22Rv1 (cell line): ENCODE results near the gene S100A13.
"Not testable (repeated sequence)": the region's sequence is repeated elsewhere in the genome, so short reads cannot be mapped to it uniquely, and the experiment has no call there.

Experiments
- ZFX ChIP-seq: fragments of 450-650 bp; IDR thresholded peaks from 2 replicates; pipeline ENCODE4 v1.6.1; 2017; ENCODE audit warnings: antibody characterized with exemption, borderline replicate concordance
- TF ChIP-seq, protein P1 (sequence below): fragments of 450-650 bp; IDR thresholded peaks from 2 replicates; pipeline ENCODE4 v1.5.1; 2017; ENCODE audit warnings: mild to moderate bottlenecking

DNA sequence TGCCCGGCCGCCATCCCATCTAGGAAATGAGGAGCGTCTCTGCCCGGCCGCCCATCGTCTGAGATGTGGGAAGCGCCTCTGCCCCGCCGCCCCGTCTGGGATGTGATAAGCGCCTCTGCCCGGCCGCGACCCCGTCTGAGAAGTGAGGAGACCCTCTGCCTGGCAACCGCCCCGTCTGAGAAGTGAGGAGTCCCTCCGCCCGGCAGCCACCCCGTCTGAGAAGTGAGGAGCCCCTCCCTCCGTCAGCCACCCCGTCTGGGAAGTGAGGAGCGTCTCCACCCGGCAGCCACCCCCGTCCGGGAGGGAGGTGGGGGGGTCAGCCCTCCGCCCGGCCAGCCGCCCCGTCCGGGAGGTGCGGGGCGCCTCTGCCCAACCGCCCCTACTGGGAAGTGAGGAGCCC lies 44.5 kb downstream of the S100A13 start:
- TF ChIP-seq, protein P1, sequence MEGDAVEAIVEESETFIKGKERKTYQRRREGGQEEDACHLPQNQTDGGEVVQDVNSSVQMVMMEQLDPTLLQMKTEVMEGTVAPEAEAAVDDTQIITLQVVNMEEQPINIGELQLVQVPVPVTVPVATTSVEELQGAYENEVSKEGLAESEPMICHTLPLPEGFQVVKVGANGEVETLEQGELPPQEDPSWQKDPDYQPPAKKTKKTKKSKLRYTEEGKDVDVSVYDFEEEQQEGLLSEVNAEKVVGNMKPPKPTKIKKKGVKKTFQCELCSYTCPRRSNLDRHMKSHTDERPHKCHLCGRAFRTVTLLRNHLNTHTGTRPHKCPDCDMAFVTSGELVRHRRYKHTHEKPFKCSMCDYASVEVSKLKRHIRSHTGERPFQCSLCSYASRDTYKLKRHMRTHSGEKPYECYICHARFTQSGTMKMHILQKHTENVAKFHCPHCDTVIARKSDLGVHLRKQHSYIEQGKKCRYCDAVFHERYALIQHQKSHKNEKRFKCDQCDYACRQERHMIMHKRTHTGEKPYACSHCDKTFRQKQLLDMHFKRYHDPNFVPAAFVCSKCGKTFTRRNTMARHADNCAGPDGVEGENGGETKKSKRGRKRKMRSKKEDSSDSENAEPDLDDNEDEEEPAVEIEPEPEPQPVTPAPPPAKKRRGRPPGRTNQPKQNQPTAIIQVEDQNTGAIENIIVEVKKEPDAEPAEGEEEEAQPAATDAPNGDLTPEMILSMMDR, result not testable (repeated sequence)
- not testable (repeated sequence) for TF ChIP-seq ZFX
